ENCODE data around the gene FAM170B.

FAM170B gene

DNA sequence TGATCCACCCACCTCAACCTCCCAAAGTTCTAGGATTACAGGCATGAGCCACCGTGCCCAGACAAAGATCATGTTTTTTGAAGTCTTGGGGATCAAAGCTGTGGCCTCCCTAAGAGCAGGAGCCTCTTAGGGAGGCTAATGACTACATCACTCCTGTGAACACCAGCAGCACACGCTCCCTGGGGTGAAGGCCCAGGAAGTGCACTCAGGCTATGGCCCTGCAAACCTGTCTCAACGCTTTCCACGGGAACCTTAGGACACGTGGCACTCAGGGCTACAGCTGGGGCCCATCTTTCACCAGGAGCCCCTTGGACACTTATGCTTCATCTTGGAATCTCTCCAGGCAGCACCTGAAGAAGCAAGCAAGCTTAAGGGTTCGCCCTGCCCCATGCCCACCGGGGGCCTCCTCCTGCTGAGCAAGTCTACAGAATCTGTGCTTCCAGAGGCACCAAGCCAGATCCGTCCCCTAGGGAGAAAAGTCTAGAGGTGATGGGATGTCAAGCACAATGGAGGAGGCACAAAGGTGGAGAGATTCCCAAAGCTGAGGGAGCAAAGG, 36.9 kb downstream of the FAM170B start:
- DNase-seq: no peak

DNA sequence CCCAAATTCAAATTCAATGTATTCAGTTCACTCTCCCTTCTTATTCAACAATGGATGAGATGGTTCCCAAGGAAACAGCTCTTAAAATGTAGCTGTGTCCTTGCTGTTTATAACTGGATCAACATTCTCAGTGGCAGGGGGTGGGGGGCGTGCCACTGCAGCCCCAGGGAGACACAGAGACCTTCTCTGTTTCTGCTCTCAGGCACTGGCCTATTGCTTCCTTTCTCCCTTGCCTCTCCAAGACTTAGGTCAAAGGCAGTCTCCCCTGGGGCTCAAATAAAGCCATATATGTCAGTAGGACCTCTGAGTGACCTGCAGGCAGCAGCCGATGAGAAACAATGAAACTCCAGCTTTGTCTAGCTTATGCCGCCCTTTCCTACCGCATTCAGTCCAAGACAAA, 39.2 kb downstream of the FAM170B start:
- DNase-seq: no peak

- no peak for DNase-seq
These were observed 39.9 kb downstream of the FAM170B start for GRCh38 chr10:49093922-49094321.

DNA sequence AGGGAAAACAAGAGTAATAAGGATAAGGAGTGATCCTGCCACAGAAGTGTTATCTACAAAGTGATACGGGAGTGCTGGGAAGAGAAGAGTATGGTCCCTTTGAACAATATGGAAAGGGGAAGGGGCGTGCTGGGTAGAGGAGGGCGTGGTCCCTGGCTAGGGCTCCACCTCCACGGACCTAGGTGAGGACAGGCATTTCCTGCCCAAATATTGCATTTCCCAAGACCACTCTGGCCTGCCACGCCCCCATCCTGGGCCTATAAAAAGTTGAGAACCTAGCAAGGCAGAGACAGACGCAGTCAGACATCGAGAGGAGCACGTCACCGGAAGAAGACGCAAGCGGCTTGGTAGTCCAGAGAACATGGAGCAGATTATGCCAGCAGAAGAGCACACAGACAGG, 41.3 kb downstream of the FAM170B start:
- DNase-seq: no peak

- DNase-seq: no peak
These were observed 42.2 kb downstream of the FAM170B start for GRCh38 chr10:49091450-49092210.

DNA sequence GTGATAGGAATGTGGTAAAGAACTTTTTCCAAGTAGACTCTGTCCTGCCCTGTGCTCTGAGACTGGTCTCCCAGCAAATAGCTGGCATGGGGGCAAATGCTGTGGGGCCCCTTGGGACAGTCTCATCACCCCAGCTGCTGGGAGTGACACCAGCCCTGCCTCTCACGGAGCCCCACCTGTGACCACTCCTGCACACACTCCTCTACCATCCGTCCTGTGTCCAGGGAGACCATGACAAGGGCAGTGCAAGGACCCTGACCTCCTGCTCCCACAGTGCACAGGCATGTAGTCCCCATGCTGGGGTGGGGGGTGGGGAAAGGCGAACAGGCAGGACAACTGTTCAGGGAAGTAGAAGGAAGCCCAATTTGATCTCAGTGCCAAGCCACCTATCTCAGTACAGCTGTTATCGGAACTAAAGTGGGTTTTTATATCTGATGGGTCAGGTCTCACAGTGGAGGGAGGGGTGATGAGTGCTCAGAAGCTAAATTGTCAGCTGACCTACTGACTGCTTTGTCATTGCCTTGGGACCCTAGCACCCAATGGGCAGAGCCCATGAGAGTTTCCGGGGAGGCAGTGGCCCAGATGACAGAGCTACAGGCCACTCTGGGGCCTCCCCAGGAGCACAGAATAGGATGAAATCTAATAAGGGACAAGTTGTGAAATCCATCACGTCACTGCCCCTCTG, 43.0 kb downstream of the FAM170B start:
- no peak for DNase-seq

DNA sequence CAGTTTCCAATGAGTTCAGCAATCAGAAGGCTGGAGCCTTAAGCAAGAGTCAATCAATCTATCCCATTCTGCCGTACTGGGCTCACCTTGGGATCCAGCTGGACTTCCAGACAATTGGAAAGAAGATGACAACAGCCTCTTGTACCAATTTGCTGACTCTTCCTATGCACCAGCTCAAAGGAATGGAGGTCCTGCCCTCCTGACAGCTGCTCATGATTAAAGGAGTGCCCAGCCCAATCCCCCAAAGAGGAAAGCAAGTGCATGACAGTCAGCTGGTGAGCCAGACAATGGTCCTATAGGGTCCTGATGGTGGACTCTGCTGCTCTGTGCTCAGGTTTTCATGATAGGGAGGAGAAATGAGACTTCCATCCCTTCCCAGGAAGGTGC, 43.6 kb downstream of the FAM170B start:
- no peak for DNase-seq

DNA sequence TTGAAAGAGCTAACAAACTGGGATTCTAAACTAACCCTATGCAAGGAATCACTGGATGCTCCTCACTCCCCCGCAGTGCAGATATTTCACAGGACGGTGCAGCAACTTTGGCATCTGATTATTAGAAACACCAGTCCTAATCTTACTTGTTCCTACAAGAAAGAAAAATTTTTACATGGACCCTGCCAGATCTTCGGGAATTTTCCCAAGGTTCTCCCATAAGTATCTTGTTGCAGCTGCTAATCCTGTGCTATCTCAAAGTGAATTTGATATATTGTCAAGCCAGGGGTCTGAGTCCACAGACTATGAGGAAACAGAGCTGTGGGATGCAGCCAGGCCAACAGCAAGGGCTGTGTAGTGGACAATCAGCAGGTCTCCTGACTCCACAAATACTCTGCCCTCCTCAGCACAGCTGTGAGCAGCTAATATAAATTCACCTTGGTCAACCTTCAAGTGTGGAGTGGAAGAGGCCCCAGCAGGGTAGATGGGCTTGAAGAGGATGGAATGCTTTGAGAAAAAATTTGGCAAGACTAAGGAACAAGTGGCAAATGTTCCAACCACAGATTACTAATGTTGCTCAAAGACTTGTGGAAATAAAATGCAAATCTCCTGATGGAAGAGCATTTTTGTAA, 44.1 kb downstream of the FAM170B start:
- no peak for DNase-seq

GRCh38 chr10:49089152-49089551, 44.7 kb downstream of the FAM170B start:
- no peak for DNase-seq

- DNase-seq: no peak
These were observed 46.9 kb downstream of the FAM170B start for GRCh38 chr10:49086889-49087288.

DNA sequence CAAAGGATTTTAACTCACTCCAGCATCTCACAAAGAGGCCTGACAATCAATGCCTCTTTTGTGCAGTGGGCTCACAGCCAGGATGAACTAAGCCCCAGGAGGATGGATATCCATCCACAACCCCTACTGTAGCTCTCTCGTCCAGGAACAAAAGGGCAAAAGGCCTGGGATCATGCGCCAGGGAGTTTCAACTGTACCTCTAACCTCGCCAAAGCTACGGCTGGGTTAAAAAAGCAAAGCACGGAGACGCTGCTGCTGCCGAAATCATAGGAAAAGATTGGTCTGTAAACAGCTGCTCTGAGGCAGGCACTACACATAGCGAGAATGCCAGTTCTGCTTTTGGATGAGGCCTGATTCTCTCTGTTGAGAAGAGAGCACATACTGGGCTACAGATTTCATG, 50.6 kb downstream of the FAM170B start:
- no peak for DNase-seq

- no peak for DNase-seq
These were observed 51.1 kb downstream of the FAM170B start for GRCh38 chr10:49082766-49083165.

DNA sequence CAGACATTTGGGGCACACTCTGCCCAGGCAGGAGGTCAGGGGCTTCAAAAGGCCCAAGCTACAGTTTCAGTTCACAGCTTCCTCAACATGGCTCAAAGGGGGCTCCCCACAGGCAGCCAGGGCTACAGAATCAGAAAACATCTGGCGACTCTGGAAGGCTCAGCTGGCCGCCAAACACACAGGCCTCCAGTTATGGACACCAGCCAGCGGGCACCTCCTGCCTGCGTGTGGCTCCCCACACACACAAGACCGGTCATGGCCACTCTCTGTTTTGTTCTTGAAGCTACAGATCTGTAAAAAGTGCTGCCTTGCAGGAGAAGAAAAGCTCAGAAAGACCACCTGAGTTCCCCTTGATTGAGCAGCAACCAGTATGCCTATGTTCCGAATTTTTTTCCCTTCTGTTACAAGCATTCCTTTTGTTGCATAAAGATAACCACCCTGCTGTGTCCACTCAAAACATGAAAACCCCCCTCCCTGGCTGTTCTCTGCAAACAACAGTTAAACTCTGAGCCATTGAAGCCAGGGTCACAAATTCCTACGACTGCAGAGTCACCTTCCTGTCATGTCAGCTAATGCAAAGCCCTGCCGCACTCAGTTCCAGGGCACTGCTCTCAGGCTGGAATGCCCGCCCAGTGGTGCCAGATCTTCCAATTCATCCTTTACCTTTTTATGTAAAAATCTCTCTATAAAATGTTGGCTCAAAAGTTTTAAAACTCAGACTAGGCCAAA, 52.1 kb downstream of the FAM170B start:
- no peak for DNase-seq

All from SIG-M5 (cell line).